Choroid plexus epithelial cell (primary cell): ENCODE data around the gene GEMIN5.
"Not testable (repeated sequence)": the region's sequence is repeated elsewhere in the genome, so short reads cannot be mapped to it uniquely, and the experiment has no call there.

Experiments used
- DNase-seq: peaks from one replicate; pipeline ENCODE4 v3.0.0-alpha.2; 2010; ENCODE audit warnings: low read depth
- H3K4me3 ChIP-seq: 2 replicates; pipeline ENCODE4 v1.5.1; 2011; ENCODE audit warnings: low read depth, mild to moderate bottlenecking, control low read depth, low read length, moderate library complexity
- CTCF ChIP-seq: conservative IDR thresholded peaks from 2 replicates; pipeline ENCODE4 v1.5.1; 2011; ENCODE audit warnings: low read depth, mild to moderate bottlenecking, control low read depth, inconsistent platforms, low read length, moderate library complexity

The GEMIN5 gene

GRCh38 chr5:154940375-154940771, 2.4 kb upstream of the GEMIN5 start:
- DNase-seq = no peak
- peak overlapping the region; percentile 85 for H3K4me3 ChIP-seq
- TF ChIP-seq CTCF = no peak

- H3K4me3 ChIP-seq = not testable (repeated sequence)
Observed at GRCh38 chr5:154939387-154939786, 1.4 kb upstream of the GEMIN5 start.

GRCh38 chr5:154937186-154937717, 759 bp downstream of the GEMIN5 start:
- DNase-seq = peak; percentile 21
- TF ChIP-seq CTCF = no peak
- peak overlapping the region; percentile 76 for H3K4me3 ChIP-seq

More at GRCh38 chr5:154939387-154939786, 1.4 kb upstream of the GEMIN5 start:
- not testable (repeated sequence) for DNase-seq

GRCh38 chr5:154934881-154935280, 3.1 kb downstream of the GEMIN5 start:
- DNase-seq = no peak
- no peak for TF ChIP-seq CTCF
- H3K4me3 ChIP-seq = no peak overlapping the region

- DNase-seq = no peak
- H3K4me3 ChIP-seq = no peak overlapping the region
- TF ChIP-seq CTCF = no peak
Observed at GRCh38 chr5:154933537-154933936, 4.5 kb downstream of the GEMIN5 start.

- H3K4me3 ChIP-seq = no peak overlapping the region
- DNase-seq = peak; percentile 32
- TF ChIP-seq CTCF = no peak
Observed at GRCh38 chr5:154923441-154924430, 14.3 kb downstream of the GEMIN5 start.

- no peak for DNase-seq
Observed at GRCh38 chr5:154917757-154918156, 20.3 kb downstream of the GEMIN5 start.

More at GRCh38 chr5:154917757-154918156, 20.3 kb downstream of the GEMIN5 start:
- TF ChIP-seq CTCF = no peak
- no peak overlapping the region for H3K4me3 ChIP-seq
